ENCODE data around the gene PHF21B. TPM values are rescaled to one million over a fixed set of nuclear protein-coding genes. Genes with fewer than 3 reads are reported as not detected.

Gene PHF21B
- total and polyA plus RNA-seq, 2 donors (not counting 3 experiments of a cell fraction or from before 2014, with no cell fraction given): not detected

DNA sequence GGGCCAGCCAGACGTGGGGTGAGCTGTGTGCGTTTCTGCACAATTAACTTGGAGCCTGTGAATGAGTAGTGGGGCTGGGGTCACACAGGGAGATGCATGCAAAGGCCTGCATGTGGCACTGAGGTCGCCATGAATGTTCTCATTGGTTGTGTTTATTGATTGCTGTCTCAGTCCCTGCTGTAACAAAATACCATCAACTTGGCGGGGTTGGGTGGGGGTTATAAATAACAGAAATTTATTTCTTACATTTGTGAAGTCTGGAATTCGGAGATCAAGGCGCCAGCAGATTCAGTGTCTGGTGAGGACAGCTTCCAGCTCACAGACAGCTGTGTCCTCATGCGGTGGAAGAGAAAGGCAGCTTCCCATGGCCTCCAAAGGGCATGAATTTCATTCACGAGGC, 29.3 kb upstream of the PHF21B start:
- no peak overlapping the region for H3K4me3 ChIP-seq (replicated peaks in 1 of 3; ENCODE audit: insufficient read depth in 1 of 3, low read depth in 1 of 3, low read length in 3 of 3)
- no peaks in the 10 kb centered on the region for H3K9me3 ChIP-seq (replicated peaks; ENCODE audit: control insufficient read depth, insufficient read depth, low read length)
- no peaks in the 10 kb centered on the region for H3K79me2 ChIP-seq (ENCODE audit: control insufficient read depth, insufficient read depth, low read length)
- no peaks in the 10 kb centered on the region for H3K36me3 ChIP-seq (ENCODE audit: control insufficient read depth in 2 of 2, extremely low read depth in 1 of 2, insufficient read depth in 2 of 2, low read length in 2 of 2)
- H3K9ac ChIP-seq (replicated peaks; ENCODE audit: extremely low read depth, insufficient read depth, low read length): no peak overlapping the region
- no TSS peak for BruUV-seq (replicated peaks)
- POLR2A ChIA-PET: no interaction called here
- no peaks in the 10 kb centered on the region for H3K27me3 ChIP-seq (ENCODE audit: control insufficient read depth in 2 of 2, insufficient read depth in 2 of 2, low read length in 2 of 2)
- H3K27ac ChIP-seq (ENCODE audit: insufficient read depth, low read depth, low read length): no peak overlapping the region
- no peak overlapping the region for H3K4me2 ChIP-seq (ENCODE audit: insufficient read depth, low read length)
- no peaks in the 10 kb centered on the region for H3K4me1 ChIP-seq (ENCODE audit: control insufficient read depth, extremely low read depth, insufficient read depth, low read length)
- dilution Hi-C loops (cut with MboI; ENCODE audit: extremely low pct_ligation_motif_present, low sequenced_read_pairs) (no loop called here), intact Hi-C loops (cut with micrococcal nuclease) (no loop called here)
- H3K9me1 ChIP-seq (replicated peaks; ENCODE audit: control insufficient read depth, extremely low read depth, insufficient read depth, low read length): no peaks in the 10 kb centered on the region
- CTCF ChIA-PET: no interaction called here
- DNase-seq (ENCODE audit: low read depth, low spot score) (no peak), FAIRE-seq (no peak)
- no peak overlapping the region for H2AFZ ChIP-seq (ENCODE audit: low read depth, low read length)
- no peaks in the 10 kb centered on the region for H4K20me1 ChIP-seq (replicated peaks; ENCODE audit: control insufficient read depth, extremely low read depth, insufficient read depth, low read length)
- TF ChIP-seq FOS (IDR thresholded peaks at IDR 0.05; ENCODE audit: borderline replicate concordance, insufficient read depth, low read length): no peak
- no peak for TF ChIP-seq CTCF (IDR thresholded peaks at IDR 0.05; ENCODE audit: extremely low read depth in 1 of 2, insufficient read depth in 1 of 2, low read depth in 1 of 2, low read length in 2 of 2)
- TF ChIP-seq JUN (IDR thresholded peaks at IDR 0.05; ENCODE audit: borderline replicate concordance, insufficient read depth, insufficient read length, low read depth): no peak
- no peak for TF ChIP-seq MYC (IDR thresholded peaks at IDR 0.05; ENCODE audit: low read depth, low read length)
- no peak for TF ChIP-seq POLR2A (IDR thresholded peaks at IDR 0.05; ENCODE audit: low read depth, low read length)
- TF ChIP-seq, protein P1, sequence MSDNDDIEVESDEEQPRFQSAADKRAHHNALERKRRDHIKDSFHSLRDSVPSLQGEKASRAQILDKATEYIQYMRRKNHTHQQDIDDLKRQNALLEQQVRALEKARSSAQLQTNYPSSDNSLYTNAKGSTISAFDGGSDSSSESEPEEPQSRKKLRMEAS (IDR thresholded peaks at IDR 0.05; ENCODE audit: insufficient read depth, insufficient read length): no peak
- TF ChIP-seq POLR2AphosphoS5 (IDR thresholded peaks at IDR 0.05; ENCODE audit: insufficient read depth, low read depth, low read length): no peak
- no peak for TF ChIP-seq EZH2 (IDR thresholded peaks at IDR 0.05; ENCODE audit: borderline replicate concordance, low read depth, low read length, severe bottlenecking)
- TF ChIP-seq GATA2 (IDR thresholded peaks at IDR 0.05; ENCODE audit: insufficient read depth, insufficient read length, low read depth, low read length): no peak
